PC-3 (cell line): ENCODE measurements around the gene KPNA5. TPM values are rescaled to one million over a fixed set of nuclear protein-coding genes. Genes with fewer than 3 reads are reported as not detected.

Experiments used
- ATAC-seq: fragments of 200-7000 bp; cut with Tn5 transposase; 2 replicates; pipeline ENCODE4 v1.9.1; 2020; ENCODE audit warnings: mild to moderate bottlenecking, moderate library complexity
- BruUV-seq: library from RNA; stranded (reverse); fragments of 400-500 nt; replicated peaks from 2 replicates; lab custom pipeline; 2021; lab: Mats Ljungman, UMichigan
- CTCF ChIA-PET: fragments of 300-600 bp; sonication (Branson Sonifier 250); formaldehyde crosslinking; loops from one replicate; lab custom pipeline; 2022; ENCODE audit warnings: antibody characterized with exemption; lab: Charles Lee
- POLR2A ChIA-PET: fragments of 300-600 bp; sonication (Branson Sonifier 250); formaldehyde crosslinking; loops from one replicate; lab custom pipeline; 2022; ENCODE audit warnings: antibody characterized with exemption; ENCODE audit not compliant: unreplicated experiment; lab: Charles Lee
- DNase-seq: peaks from one replicate; pipeline ENCODE4 v3.0.0-alpha.2; 2015
- H2AFZ ChIP-seq: fragments of 300-600 bp; sonication (generic); 2 replicates; pipeline ENCODE4 v1.6.0; 2016; ENCODE audit warnings: antibody characterized with exemption, low read length
- H3F3A ChIP-seq: fragments of 300-600 bp; sonication (generic); one replicate; pipeline ENCODE4 v1.6.0; 2017; ENCODE audit warnings: antibody characterized with exemption, low read length, control low read depth, mild to moderate bottlenecking; ENCODE audit not compliant: unreplicated experiment
- H3K27ac ChIP-seq: fragments of 300-600 bp; sonication (generic); 2 replicates; pipeline ENCODE4 v1.5.1; 2016; ENCODE audit warnings: mild to moderate bottlenecking, low read length
- H3K27me3 ChIP-seq: fragments of 300-600 bp; sonication (generic); 2 replicates; pipeline ENCODE4 v1.6.1; 2016; ENCODE audit warnings: low read length, mixed read lengths
- H3K36me3 ChIP-seq: fragments of 300-600 bp; sonication (generic); 2 replicates; pipeline ENCODE4 v1.6.1; 2016; ENCODE audit warnings: low read depth, mixed run types, low read length, mixed read lengths
- H3K4me1 ChIP-seq: fragments of 300-600 bp; sonication (generic); 2 replicates; pipeline ENCODE4 v1.5.1; 2016; ENCODE audit warnings: low read length; ENCODE audit not compliant: insufficient read depth
- H3K4me2 ChIP-seq: fragments of 300-600 bp; sonication (generic); 2 replicates; pipeline ENCODE4 v1.6.0; 2016; ENCODE audit warnings: low read length
- H3K4me3 ChIP-seq: fragments of 300-600 bp; sonication (generic); 2 replicates; pipeline ENCODE4 v1.5.1; 2016; ENCODE audit warnings: mild to moderate bottlenecking, low read length, mixed read lengths
- H3K79me2 ChIP-seq: fragments of 300-600 bp; sonication (generic); 2 replicates; pipeline ENCODE4 v1.6.1; 2017; ENCODE audit warnings: low read length, mixed read lengths
- H3K9ac ChIP-seq: fragments of 300-600 bp; sonication (generic); 2 replicates; pipeline ENCODE4 v1.6.0; 2016; ENCODE audit warnings: mild to moderate bottlenecking, low read length
- H3K9me2 ChIP-seq: fragments of 300-600 bp; sonication (generic); replicated peaks from 2 replicates; pipeline ENCODE4 v1.6.1; 2016; ENCODE audit warnings: mixed run types, low read length, mixed read lengths
- H3K9me3 ChIP-seq: fragments of 300-600 bp; sonication (generic); 2 replicates; pipeline ENCODE4 v1.6.1; 2016; ENCODE audit warnings: low read length, mixed read lengths
- H4K20me1 ChIP-seq: fragments of 300-600 bp; sonication (generic); 2 replicates; pipeline ENCODE4 v1.6.1; 2016; ENCODE audit warnings: low read length, mixed read lengths
- EZH2 ChIP-seq: fragments of 300-600 bp; sonication (generic); IDR thresholded peaks from one replicate; pipeline ENCODE4 v1.6.1; 2017; ENCODE audit warnings: antibody characterized with exemption, mild to moderate bottlenecking, low read length; ENCODE audit not compliant: unreplicated experiment
- EZH2phosphoT487 ChIP-seq: fragments of 300-600 bp; sonication (generic); IDR thresholded peaks from 2 replicates; pipeline ENCODE4 v1.6.1; 2018; ENCODE audit warnings: mild to moderate bottlenecking, antibody characterized with exemption, low read length, borderline replicate concordance
- intact Hi-C: fragments of 100-400 bp; cut with micrococcal nuclease; formaldehyde crosslinking; loops from 2 replicates; pipeline ENCODE4 v1.9.0; 2023
- total RNA-seq: library from RNA; depleted of rRNA; stranded (reverse); fragments of >200 nt; gene quantifications from 2 replicates; pipeline ENCODE4 v1.2.3, GENCODE V29; 2014
- TF ChIP-seq, protein P1 (sequence below): fragments of 300-600 bp; sonication (generic); conservative IDR thresholded peaks from 2 replicates; pipeline ENCODE4 v1.5.1; 2017; ENCODE audit warnings: antibody characterized with exemption, low read depth, mild to moderate bottlenecking, low read length

The KPNA5 gene
- total RNA-seq, 1 experiment from 2014 or later = 4.9 TPM

DNA sequence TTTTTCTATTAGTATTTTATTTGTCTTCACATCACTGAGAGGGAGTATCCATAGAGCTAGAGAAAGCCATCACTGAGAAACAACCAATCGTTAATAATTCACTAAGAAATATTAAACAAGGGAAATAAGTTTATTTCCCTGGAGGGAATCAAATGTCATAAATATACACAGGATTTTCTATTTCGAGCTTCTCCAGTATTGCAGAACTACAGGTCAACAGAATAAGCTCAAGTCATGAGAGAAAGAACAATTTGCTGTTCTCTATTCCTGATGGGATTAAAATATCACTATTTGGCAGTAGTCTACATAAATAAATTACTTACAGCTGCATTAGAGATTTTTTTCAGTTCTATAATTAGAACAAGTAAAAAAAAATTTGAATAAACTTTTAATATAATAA is 86.7 kb downstream of the KPNA5 start:
- TF ChIP-seq EZH2phosphoT487 (no peak), EZH2 (no peak)
- TF ChIP-seq, protein P1, sequence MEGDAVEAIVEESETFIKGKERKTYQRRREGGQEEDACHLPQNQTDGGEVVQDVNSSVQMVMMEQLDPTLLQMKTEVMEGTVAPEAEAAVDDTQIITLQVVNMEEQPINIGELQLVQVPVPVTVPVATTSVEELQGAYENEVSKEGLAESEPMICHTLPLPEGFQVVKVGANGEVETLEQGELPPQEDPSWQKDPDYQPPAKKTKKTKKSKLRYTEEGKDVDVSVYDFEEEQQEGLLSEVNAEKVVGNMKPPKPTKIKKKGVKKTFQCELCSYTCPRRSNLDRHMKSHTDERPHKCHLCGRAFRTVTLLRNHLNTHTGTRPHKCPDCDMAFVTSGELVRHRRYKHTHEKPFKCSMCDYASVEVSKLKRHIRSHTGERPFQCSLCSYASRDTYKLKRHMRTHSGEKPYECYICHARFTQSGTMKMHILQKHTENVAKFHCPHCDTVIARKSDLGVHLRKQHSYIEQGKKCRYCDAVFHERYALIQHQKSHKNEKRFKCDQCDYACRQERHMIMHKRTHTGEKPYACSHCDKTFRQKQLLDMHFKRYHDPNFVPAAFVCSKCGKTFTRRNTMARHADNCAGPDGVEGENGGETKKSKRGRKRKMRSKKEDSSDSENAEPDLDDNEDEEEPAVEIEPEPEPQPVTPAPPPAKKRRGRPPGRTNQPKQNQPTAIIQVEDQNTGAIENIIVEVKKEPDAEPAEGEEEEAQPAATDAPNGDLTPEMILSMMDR = no peak
- POLR2A ChIA-PET = no interaction called here
- no peaks in the 10 kb centered on the region for H3K9me2 ChIP-seq
- H4K20me1 ChIP-seq = no peaks in the 10 kb centered on the region
- no peak overlapping the region for H2AFZ ChIP-seq
- H3K4me2 ChIP-seq = no peak overlapping the region
- CTCF ChIA-PET = no interaction called here
- no peaks in the 10 kb centered on the region for H3K36me3 ChIP-seq
- H3K4me3 ChIP-seq = no peak overlapping the region
- H3K27ac ChIP-seq = no peak overlapping the region
- H3K9me3 ChIP-seq = no peaks in the 10 kb centered on the region
- no TSS peak for BruUV-seq
- no peaks in the 10 kb centered on the region for H3F3A ChIP-seq
- H3K9ac ChIP-seq = no peak overlapping the region
- intact Hi-C loops = no loop called here
- H3K79me2 ChIP-seq = no peaks in the 10 kb centered on the region
- H3K27me3 ChIP-seq = no peaks in the 10 kb centered on the region
- DNase-seq = no peak
- ATAC-seq = no peak
- no peaks in the 10 kb centered on the region for H3K4me1 ChIP-seq

DNA sequence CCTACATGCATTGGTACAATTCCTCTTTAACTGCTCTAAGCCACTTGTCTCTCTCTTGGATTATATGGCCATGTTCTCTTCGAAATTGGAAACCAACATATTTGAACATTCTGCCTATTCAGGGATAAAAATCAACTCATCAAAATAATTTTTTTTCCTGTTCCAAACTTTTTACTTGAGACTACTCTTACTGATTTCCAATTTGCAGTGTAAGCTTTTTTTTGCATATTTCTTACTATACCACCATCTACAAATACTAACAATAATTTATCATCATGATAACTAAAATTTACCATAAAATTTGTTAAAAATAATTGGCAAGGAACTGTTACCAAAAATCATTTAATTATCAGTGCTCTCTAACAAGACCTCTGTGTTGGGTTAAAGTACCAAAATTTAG is 91.4 kb downstream of the KPNA5 start:
- H3K4me2 ChIP-seq = no peak overlapping the region
- no peaks in the 10 kb centered on the region for H3K27me3 ChIP-seq
- no peaks in the 10 kb centered on the region for H4K20me1 ChIP-seq
- H3K9me2 ChIP-seq = no peaks in the 10 kb centered on the region
- H3K4me1 ChIP-seq = no peaks in the 10 kb centered on the region
- ChIA-PET CTCF (no interaction called here), POLR2A (no interaction called here)
- intact Hi-C loops = no loop called here
- H3K9ac ChIP-seq = no peak overlapping the region
- BruUV-seq = no TSS peak
- no peaks in the 10 kb centered on the region for H3K79me2 ChIP-seq
- H3K9me3 ChIP-seq = no peaks in the 10 kb centered on the region
- ATAC-seq (no peak), DNase-seq (no peak)
- H3K36me3 ChIP-seq = no peaks in the 10 kb centered on the region
- no peak for TF ChIP-seq EZH2phosphoT487
- no peak for TF ChIP-seq EZH2
- TF ChIP-seq, protein P1 = no peak
- H3K27ac ChIP-seq = no peak overlapping the region
- H2AFZ ChIP-seq = no peak overlapping the region
- no peak overlapping the region for H3K4me3 ChIP-seq
- H3F3A ChIP-seq = no peaks in the 10 kb centered on the region

DNA sequence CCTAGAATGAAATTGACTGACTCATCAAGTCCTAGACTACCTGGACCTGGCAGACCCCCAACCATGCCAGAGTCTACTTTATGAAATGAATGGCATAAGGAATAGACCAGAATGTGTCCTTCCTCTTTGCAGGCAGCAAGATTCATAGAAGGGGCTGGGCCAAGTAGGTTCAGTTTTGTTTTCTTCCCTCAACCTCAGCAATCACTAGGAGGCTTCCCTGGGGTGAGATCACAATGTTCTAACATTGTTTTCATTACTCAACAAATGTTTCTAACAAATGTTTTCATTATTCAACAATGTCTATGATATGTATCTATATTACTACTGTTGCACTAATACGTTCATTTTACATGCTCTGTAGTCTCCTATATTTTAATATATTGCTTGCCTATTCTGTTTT is 92.9 kb downstream of the KPNA5 start:
- no peak overlapping the region for H3K4me2 ChIP-seq
- intact Hi-C loops = no loop called here
- H3K27ac ChIP-seq = no peak overlapping the region
- CTCF ChIA-PET = no interaction called here
- no peak overlapping the region for H3K4me3 ChIP-seq
- H3K4me1 ChIP-seq = no peaks in the 10 kb centered on the region
- H3K9me2 ChIP-seq = no peaks in the 10 kb centered on the region
- no peaks in the 10 kb centered on the region for H3K9me3 ChIP-seq
- no peak overlapping the region for H3K9ac ChIP-seq
- no peak for TF ChIP-seq EZH2phosphoT487
- TF ChIP-seq EZH2 = no peak
- TF ChIP-seq, protein P1 = no peak
- H3F3A ChIP-seq = no peaks in the 10 kb centered on the region
- DNase-seq = peak; percentile 30
- POLR2A ChIA-PET = no interaction called here
- no peaks in the 10 kb centered on the region for H3K27me3 ChIP-seq
- no TSS peak for BruUV-seq
- H2AFZ ChIP-seq = no peak overlapping the region
- H4K20me1 ChIP-seq = no peaks in the 10 kb centered on the region
- H3K36me3 ChIP-seq = no peaks in the 10 kb centered on the region
- no peaks in the 10 kb centered on the region for H3K79me2 ChIP-seq
- ATAC-seq = peak; percentile 64
